Measurements from ENCODE around the gene CEP20.
A peak's percentile ranks its signal among the peaks of the same experiment; 100 is the strongest.
"Not testable (repeated sequence)": the region's sequence is repeated elsewhere in the genome, so short reads cannot be mapped to it uniquely, and the experiment has no call there.

CEP20 gene

GRCh38 chr16:15888072-15888976 is at the start of gene CEP20:
CEP20 (minus strand) TSS chr16:15888603; CDS start chr16:15888585, 18 bp downstream.
- Histone ChIP-seq H3K9me3 (ENCODE audit: severe bottlenecking) (no peaks in the 10 kb centered on the region), H3K4me3 (ENCODE audit: low read depth, low read length) (peak within 1 kb of the TSS; percentile 98), H3K36me3 (peaks cover 8% of the 10 kb centered on the region), H3K27ac (peak within 1 kb of the TSS; percentile 88), H3K27me3 (ENCODE audit: insufficient read depth, low read depth, severe bottlenecking) (no peaks in the 10 kb centered on the region)
- no peak for TF ChIP-seq CTCF (IDR thresholded peaks at IDR 0.05; ENCODE audit: low read depth, low read length)
- peak; percentile 100 for DNase-seq

GRCh38 chr16:15936809-15937208 is 48.4 kb upstream of the CEP20 start:
- H3K4me3 ChIP-seq (ENCODE audit: low read depth, low read length) = not testable (repeated sequence)

GRCh38 chr16:15934991-15935390 is 46.6 kb upstream of the CEP20 start:
- Histone ChIP-seq H3K27ac (no peak overlapping the region), H3K4me3 (ENCODE audit: low read depth, low read length) (no peak overlapping the region), H3K9me3 (ENCODE audit: severe bottlenecking) (peaks cover 2% of the 10 kb centered on the region), H3K27me3 (ENCODE audit: insufficient read depth, low read depth, severe bottlenecking) (no peaks in the 10 kb centered on the region), H3K36me3 (no peaks in the 10 kb centered on the region)
- no peak for TF ChIP-seq CTCF (IDR thresholded peaks at IDR 0.05; ENCODE audit: low read depth, low read length)
- DNase-seq = no peak

More at GRCh38 chr16:15936809-15937208, 48.4 kb upstream of the CEP20 start:
- H3K27me3 ChIP-seq (ENCODE audit: insufficient read depth, low read depth, severe bottlenecking); DNase-seq; H3K36me3 ChIP-seq; H3K9me3 ChIP-seq (ENCODE audit: severe bottlenecking); H3K27ac ChIP-seq: not testable (repeated sequence)

- Histone ChIP-seq H3K27me3 (ENCODE audit: insufficient read depth, low read depth, severe bottlenecking) (no peaks in the 10 kb centered on the region), H3K4me3 (ENCODE audit: low read depth, low read length) (no peak overlapping the region), H3K36me3 (no peaks in the 10 kb centered on the region), H3K27ac (no peak overlapping the region), H3K9me3 (ENCODE audit: severe bottlenecking) (peaks cover 2% of the 10 kb centered on the region)
- no peak for DNase-seq
- TF ChIP-seq CTCF (IDR thresholded peaks at IDR 0.05; ENCODE audit: low read depth, low read length) = no peak
Observed at GRCh38 chr16:15933781-15934180, 45.4 kb upstream of the CEP20 start.

- Histone ChIP-seq H3K27me3 (ENCODE audit: insufficient read depth, low read depth, severe bottlenecking) (no peaks in the 10 kb centered on the region), H3K36me3 (no peaks in the 10 kb centered on the region), H3K27ac (no peak overlapping the region), H3K9me3 (ENCODE audit: severe bottlenecking) (peaks cover 2% of the 10 kb centered on the region), H3K4me3 (ENCODE audit: low read depth, low read length) (no peak overlapping the region)
- DNase-seq = no peak
- no peak for TF ChIP-seq CTCF (IDR thresholded peaks at IDR 0.05; ENCODE audit: low read depth, low read length)
Observed at GRCh38 chr16:15932939-15933338, 44.5 kb upstream of the CEP20 start.

- H3K27me3 ChIP-seq (ENCODE audit: insufficient read depth, low read depth, severe bottlenecking) = no peaks in the 10 kb centered on the region
- no peak for DNase-seq
- H3K36me3 ChIP-seq = no peaks in the 10 kb centered on the region
- no peak overlapping the region for H3K4me3 ChIP-seq (ENCODE audit: low read depth, low read length)
- H3K9me3 ChIP-seq (ENCODE audit: severe bottlenecking) = no peaks in the 10 kb centered on the region
- H3K27ac ChIP-seq = no peak overlapping the region
- TF ChIP-seq CTCF (IDR thresholded peaks at IDR 0.05; ENCODE audit: low read depth, low read length) = no peak
Observed at GRCh38 chr16:15928261-15929104, 40.1 kb upstream of the CEP20 start.
